GM19328 (cell line): Measurements from ENCODE around the gene FAM136A.
"Not testable (repeated sequence)": the region's sequence is repeated elsewhere in the genome, so short reads cannot be mapped to it uniquely, and the experiment has no call there.

Experiments used
- ATAC-seq: cut with Tn5 transposase; IDR thresholded peaks from one replicate; pipeline ENCODE4 v1.9.1; 2021; ENCODE audit warnings: mild to moderate bottlenecking, moderate library complexity; ENCODE audit not compliant: unreplicated experiment

The FAM136A gene

DNA sequence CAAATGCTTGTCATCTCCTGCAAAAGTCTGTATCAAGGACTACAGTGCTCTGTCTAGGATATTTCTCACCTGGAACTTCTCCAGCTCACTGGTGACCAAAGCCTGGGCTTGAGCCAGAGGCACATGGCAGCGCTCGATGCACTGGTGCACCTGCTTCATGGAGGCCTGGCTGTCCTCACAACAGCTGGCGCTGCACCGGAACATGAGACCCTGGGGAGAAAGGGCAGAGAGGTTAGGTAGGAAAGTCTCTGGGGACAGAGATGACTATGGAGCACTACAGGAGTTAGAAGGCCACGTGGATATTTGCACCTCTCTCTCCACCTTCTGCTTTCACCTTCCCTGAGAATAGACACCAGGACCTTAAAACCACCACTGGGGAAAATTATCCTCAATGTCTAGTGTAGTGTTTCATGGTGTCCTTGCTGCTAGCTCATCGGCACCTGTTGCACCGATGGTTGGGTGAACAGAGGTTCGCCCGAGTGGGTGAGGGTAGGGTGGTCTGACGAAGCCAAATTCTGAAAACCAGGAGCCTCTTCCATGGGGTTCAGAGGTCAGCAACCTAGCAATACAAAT, 1.0 kb downstream of the FAM136A start:
- ATAC-seq: no peak

DNA sequence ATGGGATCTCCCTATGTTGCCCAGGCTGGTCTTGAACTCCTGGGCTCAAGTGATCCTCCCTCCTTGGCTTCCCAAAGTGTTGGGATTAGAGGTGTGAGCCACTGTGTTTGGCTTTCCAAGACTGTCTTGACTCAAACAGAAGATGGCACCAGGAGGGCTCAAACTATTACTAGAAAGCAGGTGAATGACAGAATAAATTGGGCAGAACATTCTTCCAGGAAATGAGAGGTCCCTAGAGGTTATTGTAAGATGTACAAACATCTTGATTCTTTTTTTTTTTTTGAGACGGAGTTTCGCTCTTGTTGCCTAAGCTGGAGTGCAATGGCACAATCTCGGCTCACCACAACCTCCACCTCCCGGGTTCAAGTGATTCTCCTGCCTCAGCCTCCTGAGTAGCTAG, 4.0 kb downstream of the FAM136A start:
- ATAC-seq: not testable (repeated sequence)

DNA sequence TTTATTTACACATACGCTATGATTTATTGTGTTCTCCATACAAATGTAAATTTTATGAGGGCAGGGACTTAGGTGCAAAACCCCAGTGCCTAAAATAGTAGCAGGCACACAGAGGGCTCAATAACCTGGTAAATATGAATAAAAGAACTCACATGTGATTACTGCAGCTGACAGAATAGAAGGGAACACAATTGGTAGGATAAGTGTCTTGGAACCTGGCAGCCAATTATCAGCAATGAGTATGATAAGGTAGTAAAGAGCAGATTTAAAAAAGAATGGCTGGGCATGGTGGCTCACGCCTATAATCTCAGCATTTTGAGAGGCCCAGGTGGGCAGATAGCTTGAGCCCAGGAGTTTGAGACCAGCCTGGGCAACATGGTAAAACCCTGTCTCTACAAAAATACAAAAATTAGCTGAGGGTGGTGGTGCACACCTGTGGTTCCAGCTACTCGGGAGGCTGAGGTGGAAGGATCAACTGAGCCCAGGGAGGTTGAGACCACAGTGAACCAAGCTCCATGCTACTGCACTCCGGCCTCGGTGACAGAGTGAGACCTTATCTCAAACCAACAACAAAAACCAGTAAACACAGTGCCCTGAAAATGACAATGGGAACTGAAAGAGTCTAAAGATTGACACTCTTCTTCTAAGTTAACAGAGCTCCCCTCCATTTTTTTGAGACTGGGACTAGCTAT, 18.2 kb downstream of the FAM136A start:
- no peak for ATAC-seq

DNA sequence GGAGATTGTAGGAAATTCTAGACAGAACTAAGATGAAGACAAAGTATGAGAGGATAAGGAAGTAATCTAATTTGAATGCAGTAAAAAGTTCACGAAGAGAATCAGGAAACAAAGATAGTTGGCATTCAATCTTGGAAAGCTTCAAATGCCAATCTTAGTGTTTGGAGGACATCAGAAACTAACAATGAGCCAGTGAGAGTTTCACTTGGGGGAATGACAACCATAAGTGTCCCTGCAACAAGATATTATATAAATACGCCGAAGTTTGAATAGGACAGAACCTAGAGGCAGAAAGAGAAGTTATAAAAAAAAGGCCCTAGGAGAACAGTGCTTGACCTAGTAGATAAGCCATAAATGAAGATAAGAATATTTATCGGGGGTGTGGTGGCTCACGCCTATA, 19.4 kb downstream of the FAM136A start:
- no peak for ATAC-seq

DNA sequence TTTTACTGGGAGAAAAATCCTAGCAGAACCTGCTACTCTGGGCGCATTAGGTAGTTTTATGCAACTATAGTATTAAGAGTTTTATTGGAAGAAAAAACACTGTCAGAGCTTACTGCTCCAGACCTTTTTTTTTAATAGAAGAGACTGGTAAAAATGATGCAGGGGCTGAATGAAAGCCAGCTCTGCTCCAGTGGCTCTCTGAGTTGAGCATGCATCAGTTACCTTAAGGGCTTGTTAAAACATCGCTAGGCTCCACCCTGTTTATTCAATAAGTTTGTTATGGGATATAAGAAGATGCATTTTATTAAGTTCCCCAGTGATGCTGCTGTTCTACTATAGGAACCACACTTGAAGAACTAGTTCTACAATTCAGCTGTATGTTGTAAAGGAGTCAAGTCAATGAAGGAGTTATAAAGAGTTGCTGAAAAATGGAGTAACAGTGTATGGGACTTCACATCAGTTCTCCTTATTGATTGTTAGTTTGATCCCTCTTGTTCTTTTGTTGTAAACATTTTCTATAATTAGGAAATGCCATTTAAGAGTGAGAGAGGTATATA, 21.5 kb downstream of the FAM136A start:
- ATAC-seq: no peak

DNA sequence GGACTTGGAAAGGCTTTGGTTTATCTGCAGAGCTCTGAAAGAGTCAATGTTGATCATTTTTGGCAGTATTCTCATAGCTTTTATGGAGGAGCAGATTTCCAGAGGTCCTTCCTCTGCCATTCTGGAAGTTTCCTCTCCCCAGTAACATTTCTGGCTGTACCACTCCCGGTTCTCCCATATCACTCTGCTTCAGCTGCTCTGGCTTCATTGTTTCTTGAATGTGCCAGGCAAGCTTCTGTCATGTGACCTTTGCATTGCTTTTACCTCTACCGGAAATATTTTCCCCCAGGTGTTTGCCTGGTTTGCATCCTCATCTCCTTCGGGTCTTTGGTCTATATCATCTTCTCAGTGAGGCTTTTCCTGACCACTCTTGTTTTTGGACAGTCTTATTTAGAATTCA, 31.5 kb downstream of the FAM136A start:
- ATAC-seq: no peak

DNA sequence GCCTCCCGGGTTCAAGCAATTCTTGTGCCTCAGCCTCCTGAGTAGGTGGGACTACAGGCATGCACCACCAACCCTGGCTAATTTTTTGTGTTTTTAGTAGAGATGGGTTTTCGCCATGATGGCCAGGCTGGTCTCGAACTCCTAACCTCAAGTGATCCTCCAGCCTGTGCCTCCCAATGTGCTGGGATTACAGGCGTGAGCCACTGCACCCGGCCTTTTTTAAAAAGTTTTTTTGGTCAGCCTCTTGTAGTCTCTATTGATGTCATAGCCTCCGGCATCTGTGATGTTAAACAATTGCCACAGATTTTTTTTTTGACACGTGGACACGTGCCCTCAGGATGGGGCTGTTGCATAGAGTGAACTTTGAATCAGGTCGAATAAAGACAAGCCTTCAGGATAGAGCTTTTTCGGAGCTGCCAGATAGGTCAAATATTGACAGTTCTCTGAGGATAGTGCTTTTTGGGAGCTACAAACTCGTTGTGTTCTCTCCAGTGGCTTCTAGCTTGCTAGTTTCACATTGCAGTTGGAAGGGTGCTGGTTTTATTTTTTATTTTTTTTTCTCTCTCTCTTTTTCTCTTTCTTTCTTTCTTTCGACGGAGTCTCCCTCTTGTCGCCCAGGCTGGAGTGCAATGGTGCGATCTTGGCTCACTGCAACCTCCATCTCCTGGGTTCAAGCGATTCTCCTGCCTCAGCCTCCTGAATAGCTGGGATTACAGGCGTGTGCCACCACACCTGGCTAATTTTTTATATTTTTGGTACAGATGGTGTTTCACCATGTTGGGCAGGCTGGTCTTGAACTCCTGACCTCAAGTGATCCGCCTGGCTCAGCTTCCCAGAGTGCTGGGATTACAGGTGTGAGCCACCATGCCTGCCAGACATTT, 32.2 kb downstream of the FAM136A start:
- not testable (repeated sequence) for ATAC-seq

DNA sequence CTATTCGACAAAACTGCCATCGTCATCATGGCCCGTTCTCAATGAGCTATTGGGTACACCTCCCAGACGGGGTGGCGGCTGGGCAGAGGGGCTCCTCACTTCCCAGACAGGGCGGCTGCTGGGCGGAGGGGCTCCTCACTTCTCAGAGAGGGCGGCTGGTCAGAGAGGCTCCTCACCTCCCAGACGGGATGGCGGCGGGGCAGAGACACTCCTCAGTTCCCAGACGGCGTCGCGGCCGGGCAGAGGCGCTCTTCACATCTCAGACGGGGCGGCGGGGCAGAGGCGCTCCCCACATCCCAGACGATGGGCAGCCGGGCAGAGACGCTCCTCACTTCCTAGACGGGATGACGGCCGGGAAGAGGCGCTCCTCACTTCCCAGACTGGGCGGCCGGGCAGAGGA, 34.9 kb downstream of the FAM136A start:
- not testable (repeated sequence) for ATAC-seq

DNA sequence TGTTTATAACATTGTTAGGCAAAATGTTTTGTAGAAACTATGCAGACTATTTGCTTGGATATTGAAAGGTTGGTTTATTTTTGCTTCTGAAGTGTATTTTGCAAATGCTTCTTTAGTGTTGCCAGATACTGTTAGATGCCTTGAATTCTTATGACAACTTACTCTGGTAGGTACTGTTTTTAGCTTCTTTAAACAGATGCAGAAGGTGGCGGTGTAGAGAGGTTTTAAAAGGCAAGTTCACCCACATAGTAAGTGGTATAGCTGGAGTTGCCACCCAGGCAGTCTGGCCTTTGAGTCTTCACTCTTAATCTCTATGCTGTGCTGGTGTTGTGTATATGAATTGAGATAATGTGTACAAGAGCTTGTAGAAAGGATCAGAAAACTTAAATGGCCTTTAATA, 40.4 kb downstream of the FAM136A start:
- no peak for ATAC-seq

DNA sequence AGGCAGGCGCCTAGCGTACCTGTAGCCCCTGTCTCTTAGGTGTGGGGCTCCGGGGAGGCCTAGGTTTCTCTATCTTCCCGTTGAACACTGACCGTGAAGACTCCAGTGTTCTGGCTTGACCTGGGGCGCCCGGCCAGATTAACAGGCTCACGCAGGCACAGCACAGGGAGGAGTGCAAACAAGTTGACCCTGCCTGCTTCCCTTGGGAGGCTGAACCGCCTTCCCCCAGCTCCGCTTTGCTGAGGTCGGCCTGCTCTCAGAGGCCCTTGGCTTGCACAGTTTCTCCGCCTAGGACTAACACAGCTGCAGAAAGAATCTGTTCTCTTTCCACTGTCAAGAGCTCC, 43.4 kb downstream of the FAM136A start:
- ATAC-seq: no peak

DNA sequence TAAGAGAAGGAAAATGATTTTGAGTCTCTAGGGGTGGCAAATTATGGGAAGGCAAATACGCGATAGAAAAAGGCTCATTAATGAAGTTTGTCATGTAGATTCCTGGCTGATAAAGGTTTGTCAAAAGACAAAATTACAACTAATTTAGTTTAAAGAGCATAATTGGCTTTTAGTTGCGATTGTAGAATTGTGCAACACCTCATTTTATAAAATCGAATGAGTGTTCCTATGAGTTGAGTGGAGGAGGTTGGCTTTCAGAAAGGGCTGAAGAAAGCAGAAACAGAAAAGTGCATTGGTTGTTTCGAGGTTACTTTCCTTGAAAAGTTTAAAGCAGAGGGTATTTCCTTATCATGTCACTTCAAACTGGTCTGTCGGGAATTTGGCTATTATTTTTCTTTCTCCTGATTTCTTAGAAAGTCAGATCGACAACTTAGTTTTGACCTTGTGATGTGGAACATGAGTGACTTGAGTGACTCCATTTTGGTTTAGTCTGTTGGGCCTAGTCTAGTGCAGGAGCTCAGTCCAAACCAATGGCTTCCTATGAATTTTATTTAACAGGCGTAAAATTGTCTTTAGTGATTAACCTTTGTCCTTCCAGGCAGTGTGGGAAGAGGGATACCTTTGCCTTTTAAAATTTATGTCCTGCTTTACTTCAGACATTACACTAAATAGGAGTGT, 46.1 kb downstream of the FAM136A start:
- no peak for ATAC-seq

DNA sequence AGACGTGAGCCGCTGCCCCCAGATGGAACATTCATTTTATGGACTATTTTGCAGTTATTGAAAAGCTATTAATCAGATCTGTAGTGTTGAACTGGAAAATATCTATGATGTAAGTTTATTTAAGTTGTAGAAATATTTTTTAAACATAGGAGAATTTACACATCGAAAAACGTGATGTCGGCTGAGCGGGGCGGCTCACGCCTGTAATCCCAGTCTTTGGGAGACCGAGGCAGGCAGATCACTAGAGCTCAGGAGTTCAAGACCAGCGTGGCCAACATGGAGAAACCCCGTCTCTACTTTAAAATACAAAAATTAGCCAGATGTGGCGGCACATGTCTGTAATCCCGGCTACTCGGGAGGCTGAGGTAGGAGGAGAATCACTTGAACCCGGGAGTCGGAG, 51.4 kb downstream of the FAM136A start:
- ATAC-seq: no peak

DNA sequence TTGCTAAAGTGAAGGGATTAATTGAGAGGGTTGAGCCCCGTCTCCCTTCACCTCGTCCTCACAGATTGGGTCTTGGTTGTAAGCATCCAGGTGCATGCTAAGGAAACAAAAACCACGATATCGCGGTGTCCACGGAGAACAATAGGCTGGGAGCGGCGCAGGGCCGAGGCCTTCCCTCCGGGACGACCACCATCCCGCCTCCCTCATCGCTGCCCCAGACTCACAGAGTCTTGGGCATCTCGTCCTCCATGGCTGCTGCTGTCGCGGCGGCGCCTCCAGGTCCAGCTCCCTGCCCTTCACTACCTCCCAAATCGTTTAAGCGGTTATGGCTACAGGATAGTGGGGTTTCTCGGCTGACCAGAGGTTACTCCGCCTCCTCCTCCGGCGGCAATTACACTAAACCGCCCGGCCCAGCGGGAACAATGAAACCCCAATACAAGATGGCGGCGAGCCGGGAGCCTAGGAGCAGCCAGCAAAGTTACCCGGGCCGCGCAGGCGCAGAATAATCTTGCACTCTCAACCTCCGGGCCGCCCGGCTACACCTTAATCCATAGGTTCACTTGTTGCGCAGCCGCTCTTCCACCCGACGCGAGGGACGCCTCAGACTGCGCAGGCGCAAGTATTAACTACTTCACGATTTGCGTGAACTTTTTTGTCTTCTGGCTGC, 53.6 kb downstream of the FAM136A start, which contains the start of gene TIA1:
Gene TIA1, minus strand, starts transcription at position 448 of the 667 bp plus-strand sequence. Its CDS starts 198 bp downstream, at position 250.
- ATAC-seq: peak; percentile 96

DNA sequence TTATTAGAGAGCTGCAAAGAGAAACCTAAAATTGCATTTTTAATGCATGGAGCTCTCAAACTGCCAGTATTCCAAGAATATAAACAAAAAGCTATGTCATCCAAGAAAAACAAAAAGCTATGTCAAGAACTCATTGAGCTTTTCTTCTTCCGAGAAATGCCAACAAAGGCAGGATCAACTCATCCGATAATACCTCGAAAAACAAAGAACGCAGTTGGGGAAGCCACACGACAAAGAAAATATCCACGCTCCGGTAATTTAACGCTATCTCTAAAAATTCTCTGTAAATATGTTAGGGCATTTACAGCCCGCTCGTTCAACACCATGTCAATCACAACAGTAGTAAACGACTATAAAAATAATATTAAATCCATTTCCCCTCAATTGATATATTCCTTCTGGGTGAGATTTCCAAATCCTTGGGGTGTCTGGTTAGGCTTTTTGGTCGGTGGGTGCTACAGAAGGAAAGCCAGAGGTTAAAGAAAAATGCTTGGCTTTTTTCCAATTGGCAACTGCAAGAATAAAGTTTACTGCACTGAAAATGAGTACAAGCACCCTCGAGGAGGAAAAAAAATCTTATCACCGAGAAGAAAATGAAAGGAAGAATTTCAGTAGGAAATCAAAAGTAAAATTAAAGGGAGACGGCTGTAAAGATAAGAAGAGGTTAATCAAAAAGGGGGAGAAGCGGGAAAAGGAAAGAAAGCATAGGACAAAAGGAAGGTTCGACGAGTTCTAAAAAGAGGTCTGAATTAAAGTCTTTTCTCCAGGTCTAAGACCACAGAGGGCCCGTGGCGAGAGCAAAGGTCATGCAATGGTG, 54.3 kb downstream of the FAM136A start:
- no peak for ATAC-seq
